SK-N-MC (cell line): ENCODE measurements around the gene KLHL29.
A peak's percentile ranks its signal among the peaks of the same experiment; 100 is the strongest.

ENCODE experiments used
- EZH2 ChIP-seq: fragments of 200-600 bp; sonication (generic); IDR thresholded peaks from one replicate; pipeline ENCODE4 v1.6.1; 2017; ENCODE audit warnings: antibody characterized with exemption
- FOXP2 ChIP-seq: optimal IDR thresholded peaks from 2 replicates; pipeline ENCODE3; 2011; ENCODE audit warnings: mild to moderate bottlenecking, moderate library complexity; ENCODE audit not compliant: insufficient read depth; ENCODE audit errors: extremely low read length, control extremely low read depth
- POLR2AphosphoS5 ChIP-seq: IDR thresholded peaks from 2 replicates; pipeline ENCODE4 v1.6.1; 2012; ENCODE audit warnings: mild to moderate bottlenecking, low read depth, low read length, borderline replicate concordance

GRCh38 chr2:23423873-23424680, 39.1 kb downstream of the KLHL29 start:
- no peak for TF ChIP-seq EZH2
- peak; percentile 57; the same call in 1 of the 2 replicates for TF ChIP-seq POLR2AphosphoS5
- TF ChIP-seq FOXP2: peak; percentile 43
